HEK293 (cell line): ENCODE results near the gene MATR3.

Experiments used
- CTCF ChIP-seq: fragments of 450-650 bp; formaldehyde crosslinking; IDR thresholded peaks from 2 replicates; pipeline ENCODE4 v1.5.1; 2016; ENCODE audit warnings: missing biosample characterization, missing genetic modification characterization
- KLF10 ChIP-seq: fragments of 450-650 bp; IDR thresholded peaks from 2 replicates; pipeline ENCODE4 v1.5.1; 2018; ENCODE audit warnings: missing biosample characterization, mild to moderate bottlenecking, missing genetic modification characterization
- SETDB1 ChIP-seq: IDR thresholded peaks from one replicate; pipeline ENCODE4 v1.6.1; 2017; ENCODE audit warnings: mild to moderate bottlenecking, low read length, moderate library complexity, mixed read lengths; ENCODE audit not compliant: insufficient read length
- ZBTB1 ChIP-seq: fragments of 450-650 bp; formaldehyde crosslinking; IDR thresholded peaks from 2 replicates; pipeline ENCODE4 v1.5.1; 2016; ENCODE audit warnings: missing biosample characterization, missing genetic modification characterization
- ZBTB21 ChIP-seq: fragments of 450-650 bp; formaldehyde crosslinking; IDR thresholded peaks from 2 replicates; pipeline ENCODE4 v1.5.1; 2017; ENCODE audit warnings: missing biosample characterization, missing genetic modification characterization
- ZNF112 ChIP-seq: fragments of 450-650 bp; formaldehyde crosslinking; IDR thresholded peaks from 2 replicates; pipeline ENCODE4 v1.5.0; 2017; ENCODE audit warnings: missing biosample characterization, missing genetic modification characterization
- ZNF146 ChIP-seq: fragments of 450-650 bp; formaldehyde crosslinking; IDR thresholded peaks from 2 replicates; pipeline ENCODE4 v1.5.1; 2016; ENCODE audit warnings: missing biosample characterization, missing genetic modification characterization
- ZNF24 ChIP-seq: fragments of 450-650 bp; formaldehyde crosslinking; IDR thresholded peaks from 2 replicates; pipeline ENCODE4 v1.5.1; 2016; ENCODE audit warnings: missing biosample characterization, missing genetic modification characterization
- ZNF677 ChIP-seq: fragments of 450-650 bp; IDR thresholded peaks from 2 replicates; pipeline ENCODE4 v1.5.0; 2018; ENCODE audit warnings: missing biosample characterization, mild to moderate bottlenecking, missing genetic modification characterization, moderate library complexity
- ZNF768 ChIP-seq: fragments of 450-650 bp; formaldehyde crosslinking; IDR thresholded peaks from 2 replicates; pipeline ENCODE4 v1.5.1; 2018; ENCODE audit warnings: missing biosample characterization, mild to moderate bottlenecking, missing genetic modification characterization
- TF ChIP-seq, protein P1 (sequence below): fragments of 450-650 bp; formaldehyde crosslinking; optimal IDR thresholded peaks from 2 replicates; pipeline ENCODE3; 2016; ENCODE audit warnings: missing biosample characterization, mild to moderate bottlenecking, missing genetic modification characterization
- TF ChIP-seq, protein P2 (sequence below): fragments of 450-650 bp; formaldehyde crosslinking; IDR thresholded peaks from 2 replicates; pipeline ENCODE4 v1.5.1; 2016; ENCODE audit warnings: missing biosample characterization, missing genetic modification characterization

GRCh38 chr5:139262059-139262741, 31.3 kb upstream of the MATR3 start:
- TF ChIP-seq CTCF (no peak), ZNF677 (tag by site-specific recombination) (no peak), ZNF146 (tag by site-specific recombination) (no peak), ZNF112 (no peak), ZNF768 (tag by site-specific recombination) (no peak), KLF10 (tag by site-specific recombination) (no peak), ZBTB21 (no peak), SETDB1 (no peak), ZBTB1 (no peak), ZNF24 (no peak)
- TF ChIP-seq, protein P1, sequence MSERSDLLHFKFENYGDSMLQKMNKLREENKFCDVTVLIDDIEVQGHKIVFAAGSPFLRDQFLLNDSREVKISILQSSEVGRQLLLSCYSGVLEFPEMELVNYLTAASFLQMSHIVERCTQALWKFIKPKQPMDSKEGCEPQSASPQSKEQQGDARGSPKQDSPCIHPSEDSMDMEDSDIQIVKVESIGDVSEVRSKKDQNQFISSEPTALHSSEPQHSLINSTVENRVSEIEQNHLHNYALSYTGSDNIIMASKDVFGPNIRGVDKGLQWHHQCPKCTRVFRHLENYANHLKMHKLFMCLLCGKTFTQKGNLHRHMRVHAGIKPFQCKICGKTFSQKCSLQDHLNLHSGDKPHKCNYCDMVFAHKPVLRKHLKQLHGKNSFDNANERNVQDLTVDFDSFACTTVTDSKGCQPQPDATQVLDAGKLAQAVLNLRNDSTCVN (tag by site-specific recombination): no peak
- TF ChIP-seq, protein P2, sequence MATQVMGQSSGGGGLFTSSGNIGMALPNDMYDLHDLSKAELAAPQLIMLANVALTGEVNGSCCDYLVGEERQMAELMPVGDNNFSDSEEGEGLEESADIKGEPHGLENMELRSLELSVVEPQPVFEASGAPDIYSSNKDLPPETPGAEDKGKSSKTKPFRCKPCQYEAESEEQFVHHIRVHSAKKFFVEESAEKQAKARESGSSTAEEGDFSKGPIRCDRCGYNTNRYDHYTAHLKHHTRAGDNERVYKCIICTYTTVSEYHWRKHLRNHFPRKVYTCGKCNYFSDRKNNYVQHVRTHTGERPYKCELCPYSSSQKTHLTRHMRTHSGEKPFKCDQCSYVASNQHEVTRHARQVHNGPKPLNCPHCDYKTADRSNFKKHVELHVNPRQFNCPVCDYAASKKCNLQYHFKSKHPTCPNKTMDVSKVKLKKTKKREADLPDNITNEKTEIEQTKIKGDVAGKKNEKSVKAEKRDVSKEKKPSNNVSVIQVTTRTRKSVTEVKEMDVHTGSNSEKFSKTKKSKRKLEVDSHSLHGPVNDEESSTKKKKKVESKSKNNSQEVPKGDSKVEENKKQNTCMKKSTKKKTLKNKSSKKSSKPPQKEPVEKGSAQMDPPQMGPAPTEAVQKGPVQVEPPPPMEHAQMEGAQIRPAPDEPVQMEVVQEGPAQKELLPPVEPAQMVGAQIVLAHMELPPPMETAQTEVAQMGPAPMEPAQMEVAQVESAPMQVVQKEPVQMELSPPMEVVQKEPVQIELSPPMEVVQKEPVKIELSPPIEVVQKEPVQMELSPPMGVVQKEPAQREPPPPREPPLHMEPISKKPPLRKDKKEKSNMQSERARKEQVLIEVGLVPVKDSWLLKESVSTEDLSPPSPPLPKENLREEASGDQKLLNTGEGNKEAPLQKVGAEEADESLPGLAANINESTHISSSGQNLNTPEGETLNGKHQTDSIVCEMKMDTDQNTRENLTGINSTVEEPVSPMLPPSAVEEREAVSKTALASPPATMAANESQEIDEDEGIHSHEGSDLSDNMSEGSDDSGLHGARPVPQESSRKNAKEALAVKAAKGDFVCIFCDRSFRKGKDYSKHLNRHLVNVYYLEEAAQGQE (tag by site-specific recombination): no peak
